Measurements from ENCODE around the gene TIMM10. TPM values are rescaled to one million over a fixed set of nuclear protein-coding genes. Genes with fewer than 3 reads are reported as not detected.

Gene TIMM10
- total RNA-seq, 1 experiment from 2014 or later = 94.7 TPM

DNA sequence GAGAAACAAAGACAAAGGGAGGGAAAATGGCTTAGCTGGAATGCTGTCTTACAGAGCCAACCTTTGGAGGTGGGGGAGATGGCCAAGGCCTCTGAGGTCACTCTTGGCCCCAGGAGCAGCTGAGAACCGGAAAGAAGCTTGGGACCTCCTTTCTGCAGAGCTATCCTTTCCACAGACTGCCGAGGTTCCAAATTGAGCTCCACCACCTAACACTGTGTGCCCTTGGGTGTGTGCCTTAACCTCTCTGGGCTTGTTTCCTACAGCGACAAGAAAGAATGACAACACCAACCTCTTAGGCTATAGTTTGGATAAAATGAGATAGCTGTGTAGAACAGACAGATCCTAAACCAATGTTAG, 47.0 kb downstream of the TIMM10 start:
- H3K27ac ChIP-seq = no peak overlapping the region
- no peaks in the 10 kb centered on the region for H3K9me2 ChIP-seq (ENCODE audit: insufficient read depth)
- no peak for DNase-seq
- peak overlapping the region; percentile 63 for H3K4me2 ChIP-seq
- ChIA-PET POLR2A (ENCODE audit: unreplicated experiment) (interaction anchor here (0.7 kb wide), 1 partner anchor 149 kb away, joined by 3 read pairs; no protein-coding TSS in a partner anchor), CTCF (interaction anchor here (0.6 to 3.2 kb wide), 5 partner anchors 9 to 517 kb away, joined by 3 to 31 read pairs (median 3); no protein-coding TSS in a partner anchor)
- peaks cover 28% of the 10 kb centered on the region for H3K27me3 ChIP-seq (ENCODE audit: insufficient read depth, low read depth)
- intact Hi-C loops (cut with micrococcal nuclease; ENCODE audit: unreplicated experiment) = loop anchor here (1.0 to 5.0 kb wide), 2 partner anchors 26 to 136 kb away; no protein-coding TSS in a partner anchor
- H3K4me1 ChIP-seq (replicated peaks; ENCODE audit: insufficient read depth) = no peaks in the 10 kb centered on the region
- TF ChIP-seq, protein P1, sequence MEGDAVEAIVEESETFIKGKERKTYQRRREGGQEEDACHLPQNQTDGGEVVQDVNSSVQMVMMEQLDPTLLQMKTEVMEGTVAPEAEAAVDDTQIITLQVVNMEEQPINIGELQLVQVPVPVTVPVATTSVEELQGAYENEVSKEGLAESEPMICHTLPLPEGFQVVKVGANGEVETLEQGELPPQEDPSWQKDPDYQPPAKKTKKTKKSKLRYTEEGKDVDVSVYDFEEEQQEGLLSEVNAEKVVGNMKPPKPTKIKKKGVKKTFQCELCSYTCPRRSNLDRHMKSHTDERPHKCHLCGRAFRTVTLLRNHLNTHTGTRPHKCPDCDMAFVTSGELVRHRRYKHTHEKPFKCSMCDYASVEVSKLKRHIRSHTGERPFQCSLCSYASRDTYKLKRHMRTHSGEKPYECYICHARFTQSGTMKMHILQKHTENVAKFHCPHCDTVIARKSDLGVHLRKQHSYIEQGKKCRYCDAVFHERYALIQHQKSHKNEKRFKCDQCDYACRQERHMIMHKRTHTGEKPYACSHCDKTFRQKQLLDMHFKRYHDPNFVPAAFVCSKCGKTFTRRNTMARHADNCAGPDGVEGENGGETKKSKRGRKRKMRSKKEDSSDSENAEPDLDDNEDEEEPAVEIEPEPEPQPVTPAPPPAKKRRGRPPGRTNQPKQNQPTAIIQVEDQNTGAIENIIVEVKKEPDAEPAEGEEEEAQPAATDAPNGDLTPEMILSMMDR (conservative IDR thresholded peaks at IDR 0.05) = no peak
- no peak for TF ChIP-seq EZH2 (IDR thresholded peaks at IDR 0.05; ENCODE audit: low read depth)
- peaks cover 11% of the 10 kb centered on the region; the same call in 1 of the 2 replicates for H3F3A ChIP-seq (ENCODE audit: insufficient read depth, low read depth)
- H3K4me3 ChIP-seq = no peak overlapping the region
- no peaks in the 10 kb centered on the region for H4K20me1 ChIP-seq (ENCODE audit: insufficient read depth)
- no TSS peak for BruUV-seq (replicated peaks)
- H3K36me3 ChIP-seq (ENCODE audit: low read depth) = no peaks in the 10 kb centered on the region
- no peaks in the 10 kb centered on the region for H3K9me3 ChIP-seq (ENCODE audit: insufficient read depth, low read depth)
- H2AFZ ChIP-seq = no peak overlapping the region; the same call in 1 of the 2 replicates
- no peaks in the 10 kb centered on the region for H3K79me2 ChIP-seq (ENCODE audit: low read depth)

DNA sequence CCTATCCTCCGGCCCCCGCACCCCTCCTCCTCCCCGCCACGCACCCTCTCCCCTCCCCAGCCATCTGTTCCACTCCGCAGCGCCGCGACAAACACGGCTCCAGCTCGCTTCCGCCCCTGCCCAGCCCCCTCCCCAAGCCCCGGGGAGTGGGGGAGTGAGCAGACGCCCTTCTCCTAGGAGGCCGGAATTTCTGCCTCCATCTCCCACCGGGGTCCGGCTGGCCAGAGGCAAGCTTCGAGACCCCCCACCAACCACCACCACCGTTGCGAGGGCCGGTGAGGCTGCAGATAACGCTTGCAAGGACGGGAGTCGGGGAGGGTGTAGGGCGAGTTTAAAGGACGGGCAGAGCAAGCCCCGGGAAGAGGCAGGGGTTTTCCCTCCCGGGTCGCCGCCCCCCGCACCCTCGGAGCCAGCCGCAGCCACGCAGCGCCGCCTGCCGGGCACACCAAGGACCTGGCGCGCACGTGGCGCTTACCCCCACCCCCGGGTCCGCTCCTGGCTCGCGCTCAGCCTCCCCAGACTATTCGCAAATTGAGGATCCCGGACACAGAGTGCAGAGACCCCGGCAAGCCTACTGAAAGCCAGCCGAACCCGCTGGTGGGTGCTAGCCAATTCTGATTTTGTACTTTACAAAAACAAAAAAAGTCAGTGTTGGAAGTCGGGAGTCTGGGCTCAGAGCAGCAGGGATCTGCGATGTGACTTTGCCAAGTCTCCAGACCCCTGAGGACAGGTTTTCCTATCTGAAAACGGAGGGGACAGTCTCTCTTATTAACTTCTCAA, 47.6 kb downstream of the TIMM10 start:
- Histone ChIP-seq H3K36me3 (ENCODE audit: low read depth) (no peaks in the 10 kb centered on the region), H3K4me3 (peak overlapping the region; percentile 15; the same call in 1 of the 2 replicates), H3K4me1 (replicated peaks; ENCODE audit: insufficient read depth) (no peaks in the 10 kb centered on the region), H3K27ac (no peak overlapping the region), H3K9me2 (ENCODE audit: insufficient read depth) (no peaks in the 10 kb centered on the region), H3K79me2 (ENCODE audit: low read depth) (no peaks in the 10 kb centered on the region), H4K20me1 (ENCODE audit: insufficient read depth) (no peaks in the 10 kb centered on the region), H3F3A (ENCODE audit: insufficient read depth, low read depth) (peaks cover 13% of the 10 kb centered on the region; the same call in 1 of the 2 replicates), H3K9me3 (ENCODE audit: insufficient read depth, low read depth) (no peaks in the 10 kb centered on the region), H2AFZ (no peak overlapping the region; the same call in 1 of the 2 replicates), H3K27me3 (ENCODE audit: insufficient read depth, low read depth) (peaks cover 28% of the 10 kb centered on the region), H3K4me2 (peak overlapping the region; percentile 63)
- no TSS peak for BruUV-seq (replicated peaks)
- ChIA-PET POLR2A (ENCODE audit: unreplicated experiment) (interaction anchor here (0.7 kb wide), 2 partner anchors 19 to 148 kb away, joined by 3 to 5 read pairs; no protein-coding TSS in a partner anchor), CTCF (interaction anchor here (1.0 to 3.2 kb wide), 3 partner anchors 10 to 26 kb away, joined by 3 to 31 read pairs (median 8); no protein-coding TSS in a partner anchor)
- intact Hi-C loops (cut with micrococcal nuclease; ENCODE audit: unreplicated experiment) = loop anchor here (1.0 to 5.0 kb wide), 2 partner anchors 26 to 136 kb away; no protein-coding TSS in a partner anchor
- peak in 1 of 2 experiments; percentile 45 for DNase-seq
- TF ChIP-seq, protein P1 (conservative IDR thresholded peaks at IDR 0.05) = peak; percentile 68
- peak; percentile 69; the same call in 1 of the 2 replicates for TF ChIP-seq EZH2 (IDR thresholded peaks at IDR 0.05; ENCODE audit: low read depth)

DNA sequence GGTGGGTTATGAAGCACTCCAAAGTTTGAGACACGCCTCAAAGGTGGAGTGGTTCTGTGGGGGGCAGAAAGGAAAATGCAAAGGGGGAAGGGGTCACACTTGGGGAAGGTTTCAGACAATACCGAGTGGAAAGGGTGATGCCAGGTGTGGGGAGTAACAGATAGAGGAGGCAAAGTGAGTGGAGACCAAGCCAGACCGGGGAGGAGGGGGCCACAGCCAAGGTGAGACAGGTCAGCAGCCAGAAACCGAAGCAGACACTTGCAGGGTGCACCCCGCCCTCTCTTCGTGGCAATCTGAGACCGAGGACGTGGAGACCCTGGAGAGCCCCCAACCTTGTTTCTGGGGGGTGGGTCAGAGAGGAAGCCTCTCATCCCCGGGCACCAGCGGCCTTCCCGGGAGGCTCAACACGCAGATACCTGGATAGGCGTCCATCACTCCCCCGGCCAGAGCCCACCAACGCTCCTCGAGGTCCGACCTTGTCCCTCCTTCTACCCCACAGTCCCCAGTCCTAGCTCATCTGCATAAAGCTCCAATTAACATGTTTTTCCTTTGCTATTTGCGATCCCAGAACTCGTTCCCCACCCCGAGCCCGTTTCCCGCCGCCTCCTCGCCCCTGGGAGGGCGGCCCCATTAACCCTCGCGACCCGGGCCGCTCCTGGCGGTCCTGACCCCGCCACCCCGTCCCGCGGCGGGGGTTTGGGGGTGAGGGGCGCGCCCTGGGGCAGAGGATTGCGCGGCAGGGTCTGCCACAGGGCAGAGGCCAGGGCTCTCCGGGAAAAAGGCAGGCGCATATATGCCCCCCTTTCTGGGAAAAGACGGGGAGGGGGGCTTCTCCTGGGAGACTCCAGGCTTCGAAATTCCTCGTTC, 48.4 kb downstream of the TIMM10 start:
- POLR2A ChIA-PET (ENCODE audit: unreplicated experiment) = interaction anchor here (0.7 kb wide), 1 partner anchor 20 kb away, joined by 5 read pairs; no protein-coding TSS in a partner anchor
- no peak overlapping the region; the same call in 1 of the 2 replicates for H3K4me3 ChIP-seq

More for the DNA sequence above, 48.4 kb downstream of the TIMM10 start:
- CTCF ChIA-PET = interaction anchor here (1.4 to 3.2 kb wide), 2 partner anchors 11 to 24 kb away, joined by 8 to 31 read pairs; no protein-coding TSS in a partner anchor
- H3K79me2 ChIP-seq (ENCODE audit: low read depth) = no peaks in the 10 kb centered on the region
- no peak overlapping the region for H3K27ac ChIP-seq
- no peak for TF ChIP-seq EZH2 (IDR thresholded peaks at IDR 0.05; ENCODE audit: low read depth)
- TF ChIP-seq, protein P1 (conservative IDR thresholded peaks at IDR 0.05) = no peak
- H3K4me1 ChIP-seq (replicated peaks; ENCODE audit: insufficient read depth) = no peaks in the 10 kb centered on the region
- peak overlapping the region; percentile 63; the same call in 1 of the 2 replicates for H3K4me2 ChIP-seq
- H3K27me3 ChIP-seq (ENCODE audit: insufficient read depth, low read depth) = peaks cover 28% of the 10 kb centered on the region
- no TSS peak for BruUV-seq (replicated peaks)
- H3K36me3 ChIP-seq (ENCODE audit: low read depth) = no peaks in the 10 kb centered on the region
- intact Hi-C loops (cut with micrococcal nuclease; ENCODE audit: unreplicated experiment) = loop anchor here (5.0 kb wide), 1 partner anchor 135 kb away; no protein-coding TSS in a partner anchor
- H3K9me2 ChIP-seq (ENCODE audit: insufficient read depth) = no peaks in the 10 kb centered on the region
- H3K9me3 ChIP-seq (ENCODE audit: insufficient read depth, low read depth) = no peaks in the 10 kb centered on the region
- no peak overlapping the region for H2AFZ ChIP-seq
- DNase-seq = no peak
- no peaks in the 10 kb centered on the region for H4K20me1 ChIP-seq (ENCODE audit: insufficient read depth)
- H3F3A ChIP-seq (ENCODE audit: insufficient read depth, low read depth) = peaks cover 21% of the 10 kb centered on the region; the same call in 1 of the 2 replicates

All from PC-9 (cell line).